H1 (cell line): ENCODE data around the gene NHSL2. TPM values are rescaled to one million over a fixed set of nuclear protein-coding genes. Genes with fewer than 3 reads are reported as not detected.

Experiments used
- CTCF ChIA-PET: fragments of 300-600 bp; sonication (Branson Sonifier 250); formaldehyde crosslinking; loops from one replicate; lab custom pipeline; 2021; ENCODE audit not compliant: partially characterized antibody; lab: Charles Lee
- POLR2A ChIA-PET: fragments of 300-600 bp; sonication (Branson Sonifier 250); formaldehyde crosslinking; loops from one replicate; lab custom pipeline; 2021; ENCODE audit warnings: inconsistent platforms; ENCODE audit not compliant: partially characterized antibody; lab: Charles Lee
- DNase-seq, 2 experiments: peaks; one replicate each; pipeline versions ENCODE4 v3.0.0 to v3.0.0-alpha.2; 2010 to 2022; ENCODE audit warnings: low spot score in 2 of 2, low read depth in 1 of 2, mixed read lengths in 1 of 2
- FAIRE-seq: peaks from 2 replicates; lab custom pipeline; 2011; peaks lifted over from hg19 to GRCh38; lab: Jason Lieb, UNC
- H2AFZ ChIP-seq: 2 replicates; pipeline ENCODE4 v1.8.1; 2012; ENCODE audit warnings: low read length, inconsistent platforms
- H2AK5ac ChIP-seq: 2 replicates; pipeline ENCODE4 v1.6.1; 2013; ENCODE audit warnings: low read depth, low read length
- H2BK120ac ChIP-seq: replicated peaks from 2 replicates; pipeline ENCODE3; 2013; ENCODE audit warnings: low read depth, low read length, inconsistent platforms
- H2BK12ac ChIP-seq: 2 replicates; pipeline ENCODE4 v1.6.1; 2013; ENCODE audit warnings: low read depth, low read length
- H2BK15ac ChIP-seq: 2 replicates; pipeline ENCODE4 v1.6.1; 2013; ENCODE audit warnings: low read length
- H2BK20ac ChIP-seq: 2 replicates; pipeline ENCODE4 v1.6.1; 2013; ENCODE audit warnings: low read length
- H2BK5ac ChIP-seq: 2 replicates; pipeline ENCODE4 v1.6.1; 2013; ENCODE audit warnings: low read depth, low read length
- H3K14ac ChIP-seq: 2 replicates; pipeline ENCODE4 v1.6.1; 2013; ENCODE audit warnings: inconsistent platforms; ENCODE audit not compliant: insufficient read length
- H3K18ac ChIP-seq: 2 replicates; pipeline ENCODE4 v1.6.1; 2013; ENCODE audit warnings: low read length; ENCODE audit errors: extremely low read depth
- H3K23ac ChIP-seq: 2 replicates; pipeline ENCODE4 v1.6.1; 2013; ENCODE audit warnings: inconsistent platforms; ENCODE audit not compliant: insufficient read length
- H3K23me2 ChIP-seq: 2 replicates; pipeline ENCODE4 v1.6.1; 2013; ENCODE audit warnings: low read depth, low read length
- H3K27ac ChIP-seq: 2 replicates; pipeline ENCODE4 v1.6.1; 2011; ENCODE audit warnings: low read depth, low read length, inconsistent platforms
- H3K27me3 ChIP-seq, 4 experiments: replicated peaks in 1 of 4; 1 replicate in 1 of 4; 2 replicates in 3 of 4; pipeline versions ENCODE4 v1.6.1 to v1.8.1; 2011 to 2013; ENCODE audit warnings: low read length in 3 of 4, mild to moderate bottlenecking in 3 of 4, inconsistent platforms in 2 of 4, mixed read lengths in 2 of 4, moderate library complexity in 1 of 4; ENCODE audit not compliant: control insufficient read depth in 3 of 4, insufficient read depth in 3 of 4; ENCODE audit errors: extremely low read depth in 1 of 4
- H3K36me3 ChIP-seq, 4 experiments: 2 replicates each; pipeline versions ENCODE4 v1.6.1 to v1.8.1; 2011 to 2013; ENCODE audit warnings: mild to moderate bottlenecking in 4 of 4, low read length in 3 of 4, moderate library complexity in 2 of 4, control low read depth in 1 of 4, inconsistent platforms in 1 of 4; ENCODE audit not compliant: insufficient read depth in 4 of 4, control insufficient read depth in 2 of 4
- H3K4ac ChIP-seq: replicated peaks from 2 replicates; pipeline ENCODE3; 2013; ENCODE audit warnings: low read length, low read depth, mixed read lengths, inconsistent platforms; ENCODE audit not compliant: insufficient read length
- H3K4me1 ChIP-seq, 4 experiments: replicated peaks in 1 of 4; 1 replicate in 1 of 4; 2 replicates in 3 of 4; pipeline versions ENCODE4 v1.6.1 to v1.8.1; 2011 to 2013; ENCODE audit warnings: low read length in 3 of 4, inconsistent platforms in 2 of 4, mixed read lengths in 1 of 4; ENCODE audit not compliant: insufficient read depth in 4 of 4, control insufficient read depth in 3 of 4
- H3K4me2 ChIP-seq, 2 experiments: 2 replicates each; pipeline versions ENCODE4 v1.6.1 to v1.8.1; 2011 to 2013; ENCODE audit warnings: low read depth in 2 of 2, low read length in 2 of 2, control low read depth in 1 of 2, inconsistent platforms in 1 of 2, mild to moderate bottlenecking in 1 of 2; ENCODE audit not compliant: insufficient read depth in 1 of 2
- H3K4me3 ChIP-seq, 4 experiments: fragments of 200-600, 300-600 bp in 1 of 4; sonication (generic), shearing (Covaris generic), sonication (Bioruptor Twin) in 1 of 4; 2 replicates each; pipeline versions ENCODE4 v1.5.1 to v1.8.1; 2011 to 2016; ENCODE audit warnings: low read length in 4 of 4, low read depth in 3 of 4, control low read depth in 2 of 4, inconsistent platforms in 2 of 4, mild to moderate bottlenecking in 2 of 4, mixed read lengths in 1 of 4, moderate library complexity in 1 of 4; ENCODE audit not compliant: insufficient read depth in 2 of 4; ENCODE audit errors: extremely low read depth in 1 of 4
- H3K56ac ChIP-seq: replicated peaks from 2 replicates; pipeline ENCODE3; 2013; ENCODE audit warnings: low read depth, mild to moderate bottlenecking, mixed read lengths, low read length, inconsistent platforms; ENCODE audit not compliant: insufficient read length
- H3K79me1 ChIP-seq: 2 replicates; pipeline ENCODE4 v1.6.1; 2013; ENCODE audit warnings: low read depth, low read length, control low read depth
- H3K79me2 ChIP-seq, 2 experiments: 2 replicates each; pipeline versions ENCODE4 v1.6.1 to v1.8.1; 2012 to 2013; ENCODE audit warnings: low read length in 2 of 2, mild to moderate bottlenecking in 2 of 2, inconsistent platforms in 1 of 2; ENCODE audit not compliant: insufficient read depth in 2 of 2, control insufficient read depth in 1 of 2
- H3K9ac ChIP-seq, 4 experiments: replicated peaks in 1 of 4; 1 replicate in 1 of 4; 2 replicates in 3 of 4; pipeline versions ENCODE4 v1.6.1 to v1.8.1; 2011 to 2013; ENCODE audit warnings: low read depth in 3 of 4, low read length in 3 of 4, control low read depth in 2 of 4, mild to moderate bottlenecking in 2 of 4, moderate library complexity in 2 of 4, inconsistent platforms in 1 of 4; ENCODE audit errors: extremely low read depth in 1 of 4
- H3K9me3 ChIP-seq, 2 experiments: 2 replicates each; pipeline versions ENCODE4 v1.6.1 to v1.8.1; 2012 to 2013; ENCODE audit warnings: mild to moderate bottlenecking in 2 of 2, moderate library complexity in 2 of 2, control low read depth in 1 of 2, inconsistent platforms in 1 of 2, low read depth in 1 of 2, low read length in 1 of 2, mixed read lengths in 1 of 2; ENCODE audit not compliant: insufficient read depth in 2 of 2
- H4K20me1 ChIP-seq, 2 experiments: replicated peaks in 1 of 2; 2 replicates each; pipeline versions ENCODE3 to v1.8.1; 2011 to 2013; ENCODE audit warnings: inconsistent platforms in 2 of 2, low read length in 2 of 2, mild to moderate bottlenecking in 1 of 2; ENCODE audit not compliant: insufficient read depth in 2 of 2, control insufficient read depth in 1 of 2
- H4K5ac ChIP-seq: 2 replicates; pipeline ENCODE4 v1.6.1; 2013; ENCODE audit warnings: low read length, low read depth, mixed read lengths, inconsistent platforms; ENCODE audit not compliant: insufficient read length
- H4K8ac ChIP-seq: 2 replicates; pipeline ENCODE4 v1.8.0; 2013; ENCODE audit warnings: mild to moderate bottlenecking, moderate library complexity, low read length, inconsistent platforms; ENCODE audit not compliant: insufficient read depth; ENCODE audit errors: extremely low read depth
- H4K91ac ChIP-seq: replicated peaks from 2 replicates; pipeline ENCODE3; 2013; ENCODE audit warnings: low read length, mixed read lengths, inconsistent platforms; ENCODE audit not compliant: insufficient read length
- GTF2F1 ChIP-seq: IDR thresholded peaks from 2 replicates; pipeline ENCODE4 v1.6.1; 2012; ENCODE audit warnings: low read depth, low read length, improper control_type of control experiment, borderline replicate concordance
- KDM1A ChIP-seq: fragments of 200-600, 300-600 bp; sonication (generic); IDR thresholded peaks from 2 replicates; pipeline ENCODE4 v1.7.1; 2016; ENCODE audit warnings: mild to moderate bottlenecking, low read length, borderline replicate concordance
- NANOG ChIP-seq: IDR thresholded peaks from 2 replicates; pipeline ENCODE4 v1.6.1; 2011; ENCODE audit warnings: low read length, low read depth, mild to moderate bottlenecking, inconsistent platforms; ENCODE audit not compliant: insufficient read depth, poor library complexity, severe bottlenecking
- WGBS, 2 experiments: shearing (Covaris generic) in 1 of 2; methylation state at CpG; one replicate each; pipeline versions ENCODE4 v1.1.6 to v1.1.7; 2013 to 2015; ENCODE audit warnings: low lambda C conversion rate in 2 of 2, mixed read lengths in 2 of 2, inconsistent platforms in 1 of 2, low coverage in 1 of 2, missing lambda C conversion rate in 1 of 2; ENCODE audit not compliant: insufficient replicate concordance in 2 of 2, insufficient coverage in 1 of 2, insufficient read length in 1 of 2; ENCODE audit errors: extremely low coverage in 1 of 2, missing lambda C conversion rate in 1 of 2; 5-methylcytosine and 5-hydroxymethylcytosine counted together
- polyA plus RNA-seq, 7 experiments: library from polyadenylated mRNA; depleted of rRNA in 3 of 7; stranded (reverse) in 5 of 7; unstranded in 2 of 7; fragments of >200 nt in 5 of 7; fragments of 200-250 nt in 2 of 7; gene quantifications; 1 replicate in 5 of 7; 2 replicates in 1 of 7; 4 replicates in 1 of 7; pipeline versions ENCODE4 v1.2.1 to v1.2.3, GENCODE V29; 2011 to 2013; ENCODE audit warnings: missing spikeins in 2 of 7, mixed read lengths in 2 of 7
- total RNA-seq: library from RNA; stranded (reverse); fragmentation: NEBNext Ultra II Directional; extraction: Animal tissue kit (Norgen Biotek cat#: 25700); gene quantifications from 2 replicates; pipeline ENCODE4 v1.2.1, GENCODE V29; 2021

NHSL2 gene
- total and polyA plus RNA-seq, 2 of the 8 experiments (the other 6 are each of a cell fraction or from before 2014, with no cell fraction given), result 3.7 to 7.2 TPM

- Histone ChIP-seq H3K27me3 (no peaks in the 10 kb centered on the region), H3K9ac (no peak overlapping the region), H4K8ac (no peak overlapping the region), H3K36me3 (no peaks in the 10 kb centered on the region), H3K4me2 (no peak overlapping the region), H3K27ac (no peak overlapping the region), H2AFZ (no peak overlapping the region), H2AK5ac (no peak overlapping the region), H2BK20ac (no peak overlapping the region), H3K4me1 (peaks cover 0 to 7% (median 2%) of the 10 kb centered on the region in 4 experiments; a peak in 6 of 7 replicates), H2BK15ac (no peak overlapping the region), H4K91ac (no peak overlapping the region), H2BK120ac (no peak overlapping the region), H4K20me1 (peaks cover 0 to 2% of the 10 kb centered on the region in 2 experiments), H3K4me3 (no peak overlapping the region), H3K23ac (no peak overlapping the region), H3K23me2 (no peaks in the 10 kb centered on the region), H3K18ac (no peak overlapping the region), H4K5ac (no peak overlapping the region), H3K9me3 (no peaks in the 10 kb centered on the region), H2BK12ac (no peak overlapping the region), H2BK5ac (no peak overlapping the region), H3K4ac (no peak overlapping the region), H3K79me1 (no peaks in the 10 kb centered on the region), H3K14ac (no peak overlapping the region), H3K79me2 (no peaks in the 10 kb centered on the region), H3K56ac (no peak overlapping the region)
- WGBS, 2 experiments, result 90% methylated on average over 11 of the region's 11 CpGs; no CpG with 5 or more reads in 1 of the 2 experiments
- POLR2A ChIA-PET, result no interaction called here
- CTCF ChIA-PET, result interaction anchor here (0.5 to 1.4 kb wide), 2 partner anchors 36 to 38 kb away, joined by 3 to 4 read pairs; no protein-coding TSS in a partner anchor
- TF ChIP-seq GTF2F1 (no peak), KDM1A (no peak), NANOG (no peak)
- FAIRE-seq (no peak), DNase-seq (no peak)
Measured at GRCh38 chrX:72110876-72111708, 200.4 kb downstream of the NHSL2 start.
